GM08714 (cell line): ENCODE results near the gene PDZD2.

Experiments used
- H3K4me3 ChIP-seq: fragments of 200-500 bp; sonication (Bioruptor generic); 2 replicates; pipeline ENCODE4 v1.5.1; 2014; ENCODE audit warnings: mild to moderate bottlenecking, low read length, inconsistent platforms
- ZNF274 ChIP-seq: IDR thresholded peaks from 2 replicates; pipeline ENCODE4 v1.6.1; 2012; ENCODE audit warnings: mild to moderate bottlenecking, low read depth, low read length

Gene PDZD2

GRCh38 chr5:32150366-32150765 lies 511.4 kb downstream of the PDZD2 start:
- no peak overlapping the region for H3K4me3 ChIP-seq
- TF ChIP-seq ZNF274: no peak

GRCh38 chr5:32151198-32151597 lies 512.3 kb downstream of the PDZD2 start:
- no peak overlapping the region for H3K4me3 ChIP-seq
- no peak for TF ChIP-seq ZNF274

GRCh38 chr5:32153723-32154122 lies 514.8 kb downstream of the PDZD2 start:
- no peak for TF ChIP-seq ZNF274
- H3K4me3 ChIP-seq: no peak overlapping the region

GRCh38 chr5:32155211-32155610 lies 516.3 kb downstream of the PDZD2 start:
- no peak for TF ChIP-seq ZNF274
- H3K4me3 ChIP-seq: no peak overlapping the region

- H3K4me3 ChIP-seq: no peak overlapping the region
- TF ChIP-seq ZNF274: no peak
Observed at GRCh38 chr5:32156635-32157034, 517.7 kb downstream of the PDZD2 start.

- no peak for TF ChIP-seq ZNF274
- no peak overlapping the region for H3K4me3 ChIP-seq
Observed at GRCh38 chr5:32157078-32157477, 518.1 kb downstream of the PDZD2 start.

- TF ChIP-seq ZNF274: no peak
Observed at GRCh38 chr5:32158679-32158975, 519.7 kb downstream of the PDZD2 start.

GRCh38 chr5:32159328-32160072 lies 520.6 kb downstream of the PDZD2 start:
- TF ChIP-seq ZNF274: no peak
- H3K4me3 ChIP-seq: no peak overlapping the region

More at GRCh38 chr5:32158679-32158975, 519.7 kb downstream of the PDZD2 start:
- H3K4me3 ChIP-seq: no peak overlapping the region

GRCh38 chr5:32160228-32160627 lies 521.3 kb downstream of the PDZD2 start:
- no peak overlapping the region for H3K4me3 ChIP-seq
- TF ChIP-seq ZNF274: no peak
